Astrocyte (in vitro differentiated cells and primary cell): ENCODE measurements around the gene SORL1.

Experiments
- EZH2 ChIP-seq: IDR thresholded peaks from 2 replicates; pipeline ENCODE4 v1.6.1; 2012; ENCODE audit warnings: mild to moderate bottlenecking, low read length, inconsistent platforms; ENCODE audit not compliant: insufficient read depth
- TF ChIP-seq, protein P1 (sequence below): IDR thresholded peaks from 2 replicates; pipeline ENCODE4 v1.5.1; 2011; ENCODE audit warnings: low read depth, mild to moderate bottlenecking, inconsistent platforms, low read length, moderate library complexity; ENCODE audit not compliant: insufficient read depth

- TF ChIP-seq, protein P1, sequence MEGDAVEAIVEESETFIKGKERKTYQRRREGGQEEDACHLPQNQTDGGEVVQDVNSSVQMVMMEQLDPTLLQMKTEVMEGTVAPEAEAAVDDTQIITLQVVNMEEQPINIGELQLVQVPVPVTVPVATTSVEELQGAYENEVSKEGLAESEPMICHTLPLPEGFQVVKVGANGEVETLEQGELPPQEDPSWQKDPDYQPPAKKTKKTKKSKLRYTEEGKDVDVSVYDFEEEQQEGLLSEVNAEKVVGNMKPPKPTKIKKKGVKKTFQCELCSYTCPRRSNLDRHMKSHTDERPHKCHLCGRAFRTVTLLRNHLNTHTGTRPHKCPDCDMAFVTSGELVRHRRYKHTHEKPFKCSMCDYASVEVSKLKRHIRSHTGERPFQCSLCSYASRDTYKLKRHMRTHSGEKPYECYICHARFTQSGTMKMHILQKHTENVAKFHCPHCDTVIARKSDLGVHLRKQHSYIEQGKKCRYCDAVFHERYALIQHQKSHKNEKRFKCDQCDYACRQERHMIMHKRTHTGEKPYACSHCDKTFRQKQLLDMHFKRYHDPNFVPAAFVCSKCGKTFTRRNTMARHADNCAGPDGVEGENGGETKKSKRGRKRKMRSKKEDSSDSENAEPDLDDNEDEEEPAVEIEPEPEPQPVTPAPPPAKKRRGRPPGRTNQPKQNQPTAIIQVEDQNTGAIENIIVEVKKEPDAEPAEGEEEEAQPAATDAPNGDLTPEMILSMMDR = no peak
- no peak for TF ChIP-seq EZH2
Measured at GRCh38 chr11:121448431-121448941, 3.6 kb upstream of the SORL1 start.
